ENCODE results near the gene PCLO.

Gene PCLO

DNA sequence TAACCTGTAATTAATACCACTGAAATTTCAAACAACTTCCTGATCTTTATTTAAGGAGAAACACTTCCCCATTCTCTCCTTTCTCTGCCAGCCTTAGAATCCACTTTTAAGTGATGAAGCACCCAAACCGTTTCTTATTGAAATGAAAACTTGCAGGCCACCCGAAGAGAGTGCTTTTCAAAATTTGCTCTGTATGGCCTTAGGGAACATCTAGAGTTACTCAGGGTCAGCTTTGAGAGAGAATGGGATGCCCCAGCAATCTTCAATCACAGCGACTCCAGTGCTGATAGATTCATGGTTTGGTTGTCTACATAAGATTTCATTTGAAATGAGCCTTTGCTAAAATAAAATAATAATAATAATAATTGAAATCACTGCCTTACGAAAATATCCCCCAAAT, 323.1 kb downstream of the PCLO start:
- DNase-seq (ENCODE audit: low read depth in 3 of 3, low spot score in 1 of 3): no peak

DNA sequence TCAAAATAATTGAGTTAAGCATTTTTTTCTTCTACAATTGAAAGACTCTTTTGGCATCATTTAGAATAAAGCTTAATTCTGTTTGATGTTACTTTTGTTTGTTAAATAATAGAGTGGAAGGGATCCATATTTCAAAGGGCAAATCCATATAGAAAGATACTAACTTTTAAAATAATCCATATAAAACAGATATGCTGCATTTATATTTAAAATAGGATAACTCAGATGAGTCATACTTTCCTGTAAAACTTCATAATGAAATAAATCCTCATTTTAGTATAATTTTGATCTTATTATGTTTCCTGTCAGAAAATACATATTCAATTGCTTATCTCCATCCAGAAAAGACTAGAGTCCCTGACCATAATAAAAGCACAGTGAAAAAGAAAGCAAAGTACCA, 323.6 kb downstream of the PCLO start:
- no peak for DNase-seq (ENCODE audit: low read depth in 3 of 3, low spot score in 1 of 3)

DNA sequence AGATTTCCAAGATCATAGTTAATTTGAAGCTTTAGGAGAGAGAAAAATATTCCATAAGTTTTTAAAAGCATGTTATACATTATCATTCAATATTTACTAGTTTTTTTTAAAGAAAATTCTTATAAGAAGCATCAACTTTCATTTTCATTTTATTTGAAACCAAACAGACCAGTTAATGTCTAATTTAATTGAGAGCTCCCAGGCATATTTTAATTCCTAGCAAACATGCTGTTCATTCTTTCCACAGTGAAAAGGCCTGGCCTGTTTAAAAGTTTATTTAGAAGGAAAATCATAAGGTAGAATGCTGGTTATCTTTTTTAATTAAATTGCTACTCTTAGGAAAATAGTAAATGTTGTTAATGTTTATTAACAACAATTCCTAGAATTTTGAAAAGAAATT, 324.4 kb downstream of the PCLO start:
- no peak for DNase-seq (ENCODE audit: low read depth in 3 of 3, low spot score in 1 of 3)

DNA sequence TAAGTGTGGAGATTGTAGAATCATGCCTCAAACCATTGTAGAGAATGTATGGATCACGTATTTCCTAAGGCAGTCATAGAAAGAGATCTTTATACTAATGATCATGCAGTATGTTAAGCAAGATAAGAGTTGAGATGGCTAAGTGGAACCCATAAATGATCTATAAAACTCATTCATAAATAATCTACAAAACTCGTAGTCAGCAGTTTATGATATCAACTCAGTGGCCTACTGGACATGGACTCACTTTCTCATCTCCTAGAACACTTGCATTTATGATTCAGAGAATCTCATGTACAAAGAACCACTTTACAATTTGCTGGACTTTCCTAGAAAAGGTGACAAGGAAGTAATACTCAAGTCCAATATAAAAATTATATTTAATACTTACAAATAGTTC, 339.6 kb downstream of the PCLO start:
- DNase-seq (ENCODE audit: low read depth in 3 of 3, low spot score in 1 of 3): no peak

DNA sequence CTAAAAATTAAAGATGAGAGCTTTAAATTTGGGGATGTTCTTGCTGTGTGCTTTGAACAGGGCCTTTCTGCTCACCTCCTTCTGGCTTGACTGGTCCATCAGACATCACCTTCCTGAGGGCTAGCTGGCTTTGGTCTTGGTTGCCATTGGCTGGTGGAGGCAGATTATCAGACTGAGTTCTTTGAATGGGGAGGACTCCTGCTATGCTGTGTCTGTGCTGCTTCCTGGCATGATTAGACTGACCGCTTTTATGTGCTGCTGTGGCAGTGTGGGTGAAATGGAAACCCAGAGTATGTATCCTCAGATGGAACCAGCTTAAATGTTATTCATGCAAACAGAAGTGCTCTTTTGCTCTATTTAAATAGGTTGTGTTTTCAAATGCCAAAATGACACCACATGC, 341.6 kb downstream of the PCLO start:
- DNase-seq (ENCODE audit: low read depth in 3 of 3, low spot score in 1 of 3): no peak

DNA sequence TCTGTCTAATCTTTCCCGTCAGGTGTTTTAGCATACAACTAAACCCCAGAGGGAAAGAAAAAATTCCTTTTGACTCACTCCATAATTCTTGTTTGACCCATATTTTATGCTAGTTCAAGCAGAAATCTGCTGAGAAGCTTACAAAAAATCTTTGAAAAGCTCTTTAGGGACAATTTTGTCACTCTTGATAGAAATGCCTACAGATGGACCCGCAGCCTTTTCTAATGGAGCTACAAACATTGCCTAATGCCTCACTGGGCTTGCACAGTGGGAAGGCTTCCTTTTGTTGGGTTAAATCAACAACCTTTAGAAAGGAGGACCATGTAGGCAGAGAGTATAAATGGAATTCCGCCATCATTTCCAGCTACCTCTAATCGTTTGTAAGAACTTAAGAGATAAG, 344.5 kb downstream of the PCLO start:
- no peak for DNase-seq (ENCODE audit: low read depth in 3 of 3, low spot score in 1 of 3)

DNA sequence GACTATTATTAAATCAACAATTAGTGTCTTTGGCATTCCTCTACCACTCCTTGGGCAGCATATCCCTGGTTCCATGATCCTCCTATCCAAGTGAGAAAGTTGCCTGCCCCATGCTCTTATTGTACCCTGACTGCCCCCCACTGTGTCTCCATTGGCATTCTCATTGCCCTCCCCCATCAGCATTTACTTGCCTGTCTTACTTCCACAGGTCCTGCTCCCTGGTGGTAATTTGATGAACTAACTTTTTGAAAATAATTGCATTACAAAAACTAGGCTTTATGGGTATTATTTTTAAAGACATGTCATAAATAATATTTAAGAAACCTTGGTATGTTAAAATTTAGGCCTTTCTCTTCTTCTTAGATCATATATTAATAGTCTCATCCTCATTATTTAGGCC, 346.4 kb downstream of the PCLO start:
- no peak for DNase-seq (ENCODE audit: low read depth in 3 of 3, low spot score in 1 of 3)

DNA sequence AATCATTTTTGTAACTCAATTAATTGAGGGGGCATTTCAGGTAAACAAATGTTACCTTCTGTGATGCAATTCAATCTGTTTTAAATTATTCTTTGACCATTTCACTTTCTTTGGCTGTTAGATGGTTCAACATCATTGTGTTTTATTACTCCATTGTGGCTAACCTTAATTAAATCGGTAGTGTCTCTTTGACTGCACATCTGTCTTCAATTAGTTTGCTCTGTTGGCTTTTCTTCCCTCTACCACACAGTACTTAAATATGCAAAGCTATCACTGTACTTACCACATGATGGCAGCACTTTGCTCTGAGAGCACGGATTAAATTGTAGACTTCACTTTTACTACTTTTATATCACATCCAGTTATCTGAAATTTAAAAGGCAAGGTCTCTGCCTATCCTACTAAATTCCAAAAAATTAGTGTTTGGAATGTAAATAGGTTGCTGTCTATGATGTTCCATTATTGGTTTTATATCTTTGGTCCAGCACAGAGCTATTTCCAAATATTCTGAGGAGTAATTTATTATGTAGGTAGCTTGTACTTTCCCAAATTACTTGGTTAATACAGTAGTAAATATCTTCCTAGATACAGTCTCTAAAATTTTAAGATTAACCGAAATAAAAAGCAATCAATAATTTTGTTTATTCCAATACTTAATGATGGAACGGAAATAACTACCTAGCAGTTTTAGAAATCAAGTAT, 352.0 kb downstream of the PCLO start:
- no peak for DNase-seq (ENCODE audit: low read depth in 3 of 3, low spot score in 1 of 3)

DNA sequence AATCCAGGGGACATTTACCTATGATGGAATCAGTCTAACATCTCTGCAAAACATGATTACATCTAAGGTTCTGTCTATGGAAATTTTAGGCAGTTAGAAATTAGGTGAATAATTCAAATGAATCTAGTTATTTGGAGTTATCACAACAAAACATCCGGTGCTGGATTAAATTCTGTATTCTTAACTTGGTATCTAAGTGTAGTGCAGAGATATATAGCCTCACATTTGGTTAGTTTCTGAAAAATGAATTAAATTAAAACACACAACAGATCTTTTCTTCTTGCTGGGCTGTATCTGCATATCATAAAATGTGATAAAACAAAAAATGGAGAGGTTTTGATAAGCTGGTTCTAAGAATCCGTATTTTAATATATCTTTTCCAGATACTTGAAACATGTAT, 354.1 kb downstream of the PCLO start:
- DNase-seq (ENCODE audit: low read depth in 3 of 3, low spot score in 1 of 3): no peak

DNA sequence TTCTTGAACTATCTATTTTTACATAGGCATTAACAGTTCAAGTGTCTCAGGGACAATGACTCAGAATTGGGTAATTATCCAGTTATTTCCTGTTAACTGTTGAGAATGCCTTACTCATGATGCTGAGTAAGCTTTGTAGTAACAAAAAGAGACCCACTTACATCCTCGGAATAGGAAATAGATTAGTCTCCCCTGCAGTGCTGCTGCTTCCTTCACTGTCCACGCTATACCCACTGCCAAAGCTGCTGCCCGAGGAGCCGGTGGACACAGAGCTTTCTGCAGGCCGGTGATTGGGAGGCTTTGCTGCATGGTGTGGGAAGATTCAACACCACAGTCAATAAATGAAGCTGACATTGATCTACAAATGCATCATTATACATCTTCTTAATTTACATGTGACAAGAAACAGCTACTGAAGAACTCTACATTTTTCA, 357.1 kb downstream of the PCLO start:
- no peak for DNase-seq (ENCODE audit: low read depth in 3 of 3, low spot score in 1 of 3)

DNA sequence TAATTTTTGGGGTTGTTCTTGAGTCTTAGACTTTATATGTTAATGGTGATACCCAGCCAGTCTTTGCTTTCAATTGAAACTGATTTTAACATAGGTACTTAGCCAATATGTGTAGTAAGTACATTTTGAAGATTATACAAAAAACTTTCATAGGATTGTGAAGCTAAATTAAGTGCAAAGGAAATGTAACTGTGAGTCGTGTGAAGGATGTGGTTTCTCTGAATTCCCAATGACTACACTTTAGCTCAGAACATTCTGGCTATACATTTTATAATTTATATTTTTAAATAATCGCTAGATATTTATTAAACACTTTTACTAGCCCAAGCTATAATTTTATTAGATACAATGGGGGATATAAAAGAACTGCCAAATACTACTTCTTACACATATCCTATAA, 359.3 kb downstream of the PCLO start:
- DNase-seq (ENCODE audit: low read depth in 3 of 3, low spot score in 1 of 3): no peak

DNA sequence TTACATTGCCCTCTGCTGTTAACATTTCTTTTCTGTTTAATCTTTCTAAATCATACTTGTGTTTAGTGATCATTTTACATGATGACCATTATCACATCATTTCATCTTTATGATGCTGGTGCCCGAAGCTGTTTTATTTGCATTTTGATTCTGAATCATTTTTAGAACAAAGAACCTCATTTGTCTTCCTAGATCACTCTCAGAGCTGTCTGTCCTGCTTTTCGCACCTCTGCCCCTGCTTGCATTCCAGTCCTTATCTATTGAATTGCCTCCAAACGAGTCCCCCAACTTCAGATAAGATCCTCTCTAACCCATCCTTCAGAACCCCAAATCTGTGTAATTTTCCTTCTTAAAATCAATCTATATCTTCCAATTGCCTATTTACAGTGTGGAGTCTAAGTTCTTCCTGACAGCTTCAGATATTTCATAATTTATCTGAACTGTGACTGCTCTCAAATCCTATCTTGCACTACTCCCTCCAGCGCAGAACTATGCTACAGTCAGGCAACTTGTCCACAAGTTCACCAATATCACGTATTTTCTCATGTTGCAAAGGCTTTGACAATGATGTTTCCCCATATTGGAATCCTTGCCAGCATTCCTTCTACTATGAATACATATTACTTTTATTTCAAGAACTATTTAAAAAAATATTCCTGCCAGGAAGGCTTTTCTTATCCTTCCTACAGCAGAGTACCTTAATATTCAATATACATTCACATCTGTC, 372.6 kb downstream of the PCLO start:
- DNase-seq (ENCODE audit: low read depth in 3 of 3, low spot score in 1 of 3): no peak

DNA sequence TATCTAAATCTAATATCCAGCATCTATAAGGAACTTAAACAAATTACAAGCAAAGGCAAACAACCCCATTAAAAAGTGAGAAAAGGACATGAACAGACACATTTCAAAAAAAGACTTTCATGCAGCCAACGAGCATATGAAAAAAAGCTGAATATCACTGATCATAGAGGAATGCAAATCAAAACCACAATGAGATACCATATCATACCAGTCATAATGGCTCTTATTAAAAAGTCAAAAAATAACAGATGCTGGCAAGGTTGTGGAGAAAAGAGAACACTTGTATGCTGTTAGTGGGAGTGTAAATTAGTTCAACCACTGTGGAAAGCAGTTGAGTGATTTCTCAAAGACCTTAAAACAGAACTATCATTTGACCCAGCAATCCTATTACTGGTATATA, 384.7 kb downstream of the PCLO start:
- no peak for DNase-seq (ENCODE audit: low read depth in 3 of 3, low spot score in 1 of 3)

DNA sequence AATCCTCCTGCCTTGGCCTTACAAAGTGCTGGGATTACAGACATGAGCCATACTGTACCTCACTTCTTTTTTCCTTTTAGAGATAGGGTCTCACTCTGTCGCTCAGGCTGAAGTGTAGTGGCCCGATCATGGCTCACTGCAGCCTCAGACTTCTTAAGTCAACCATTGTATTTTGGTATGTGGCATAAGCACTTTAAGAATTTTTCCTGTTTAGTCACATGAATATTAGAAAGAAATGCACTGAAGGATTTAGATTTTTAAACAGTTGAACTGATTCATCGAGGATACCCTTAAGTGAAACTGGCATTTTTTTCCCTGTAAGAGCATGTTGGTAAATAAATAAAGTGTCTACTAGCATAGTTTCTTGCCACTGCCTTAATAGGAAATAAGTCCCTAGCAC, 399.8 kb downstream of the PCLO start:
- no peak for DNase-seq (ENCODE audit: low read depth in 3 of 3, low spot score in 1 of 3)

DNA sequence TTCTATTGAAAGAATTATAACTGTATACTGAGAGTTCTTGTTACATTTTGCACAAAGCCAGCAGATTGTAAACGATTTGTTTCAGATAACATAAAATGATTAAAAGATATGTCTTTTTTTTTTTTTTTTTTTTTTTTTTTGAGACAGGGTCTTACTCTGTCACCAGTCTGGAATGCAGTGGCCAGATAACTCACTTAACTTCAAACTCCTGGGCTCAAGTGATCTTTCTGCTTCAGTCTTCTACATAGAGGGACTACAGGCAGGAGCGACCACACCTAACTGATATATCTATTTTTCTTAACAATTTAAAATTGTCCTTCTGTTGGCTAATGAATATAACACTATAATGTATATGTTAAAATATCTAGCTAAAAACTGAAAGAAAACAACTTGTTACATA, 401.9 kb downstream of the PCLO start:
- DNase-seq (ENCODE audit: low read depth in 3 of 3, low spot score in 1 of 3): no peak

DNA sequence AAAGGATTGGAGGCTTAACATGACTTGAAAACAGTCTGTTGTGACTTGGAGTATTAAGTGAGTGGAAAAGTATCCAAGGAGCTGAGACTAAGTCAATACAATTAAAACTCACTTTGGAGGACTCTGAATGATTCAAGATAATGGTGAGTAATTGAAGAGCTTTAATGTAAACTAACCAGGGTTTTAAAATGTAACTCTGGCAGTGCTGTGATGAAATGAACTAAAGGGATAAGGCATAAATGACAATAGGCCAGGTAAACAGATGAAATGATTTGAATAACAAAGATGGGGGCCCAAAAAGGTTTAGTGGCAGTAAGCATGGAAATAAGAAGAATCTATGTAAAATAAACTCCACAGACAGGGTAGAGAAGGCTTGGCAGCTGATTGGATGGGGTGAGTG, 402.6 kb downstream of the PCLO start:
- no peak for DNase-seq (ENCODE audit: low read depth in 3 of 3, low spot score in 1 of 3)

DNA sequence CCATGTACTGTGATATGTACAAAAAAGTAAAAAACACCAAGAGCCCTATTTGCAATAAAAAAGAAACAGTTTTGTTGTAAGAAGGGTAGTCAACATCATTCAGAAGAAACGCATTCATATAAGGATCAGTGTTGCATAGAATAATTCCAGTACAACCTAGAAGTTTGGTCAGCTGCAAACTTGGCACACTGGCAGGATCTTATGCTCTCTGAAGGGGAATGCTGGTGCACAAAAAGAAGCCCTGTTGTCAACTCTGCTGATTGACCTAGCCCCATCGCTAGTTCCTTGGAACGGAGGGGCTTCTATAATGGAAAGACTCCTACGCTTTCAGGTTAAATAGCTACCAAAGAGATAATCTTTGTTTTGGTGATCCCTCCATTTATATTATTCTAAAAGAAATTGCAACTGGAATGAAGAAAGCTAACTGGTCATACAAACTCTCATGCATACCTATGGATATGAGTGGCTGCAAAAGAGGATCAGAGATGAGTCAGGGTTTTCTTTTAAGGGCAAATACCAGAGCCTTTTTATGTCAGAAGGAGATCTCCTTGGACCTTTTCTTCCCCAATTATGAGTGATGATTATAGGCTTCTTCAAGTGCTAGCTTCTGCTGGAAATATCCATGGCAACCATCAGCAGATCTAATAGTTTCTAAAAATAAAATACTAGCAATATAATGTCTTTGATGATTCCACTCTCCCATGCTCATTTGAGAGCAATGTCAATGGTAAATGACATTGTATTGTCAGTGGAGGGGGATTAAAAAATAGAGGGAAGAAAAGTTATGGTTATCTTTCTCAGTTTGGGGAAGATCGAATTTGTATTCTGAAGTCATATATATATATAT, 406.8 kb downstream of the PCLO start:
- no peak for DNase-seq (ENCODE audit: low read depth in 3 of 3, low spot score in 1 of 3)

DNA sequence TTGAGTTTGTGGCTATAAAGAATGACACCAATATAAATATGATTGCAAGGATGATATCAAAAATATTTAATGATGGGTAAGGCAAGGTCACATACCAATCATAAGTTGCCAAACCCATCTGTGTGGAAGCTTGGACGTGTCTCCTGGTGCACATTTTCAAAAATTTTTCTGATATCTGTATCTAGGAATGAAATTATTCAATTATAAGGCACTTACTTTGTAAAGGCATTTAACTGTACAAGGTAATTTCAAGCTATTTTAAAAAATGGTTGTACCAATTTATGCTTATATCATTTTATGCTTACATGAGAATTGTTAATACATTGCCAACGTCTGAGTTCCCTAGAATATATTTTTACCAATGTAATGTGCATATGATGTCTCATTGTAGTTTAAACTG, 412.7 kb downstream of the PCLO start:
- no peak for DNase-seq (ENCODE audit: low read depth in 3 of 3, low spot score in 1 of 3)

DNA sequence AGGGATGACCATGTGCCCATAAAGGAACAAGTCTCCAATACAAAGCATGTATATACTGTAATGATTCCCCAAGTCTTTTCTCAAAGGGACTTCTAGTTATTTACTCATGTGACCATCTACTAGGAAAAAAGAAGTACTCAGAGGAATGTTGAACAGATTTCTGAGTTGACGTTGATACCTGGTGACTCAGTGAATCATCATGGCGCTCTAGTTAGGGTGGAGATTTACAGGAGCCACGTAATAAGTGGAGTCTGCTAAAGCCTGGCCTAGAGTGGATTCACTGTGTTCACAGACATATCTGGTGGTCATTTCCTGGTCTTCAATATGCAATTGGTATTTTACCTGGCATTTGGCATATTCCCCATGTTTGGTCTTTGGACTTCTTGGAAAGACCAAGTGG, 416.9 kb downstream of the PCLO start:
- DNase-seq (ENCODE audit: low read depth in 3 of 3, low spot score in 1 of 3): no peak

DNA sequence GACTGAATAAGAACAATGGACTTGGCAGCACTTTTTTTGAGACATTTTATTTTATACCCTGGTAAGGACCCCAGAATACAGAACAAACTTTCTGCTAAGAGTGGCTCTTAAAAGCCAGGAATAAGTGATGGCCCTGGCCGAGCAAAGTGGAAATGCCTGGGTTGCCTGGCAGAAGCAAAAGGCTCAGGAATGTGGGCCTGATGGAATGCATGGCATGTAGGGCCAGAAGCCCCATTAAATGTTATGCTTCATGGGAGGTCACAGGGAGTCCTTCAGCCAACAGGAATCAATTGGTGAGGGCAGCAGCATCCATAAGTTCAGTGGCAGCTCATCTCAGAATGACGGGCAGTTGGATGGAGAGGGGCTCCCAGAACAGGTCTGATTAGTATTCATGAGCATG, 417.6 kb downstream of the PCLO start:
- DNase-seq (ENCODE audit: low read depth in 3 of 3, low spot score in 1 of 3): no peak

DNA sequence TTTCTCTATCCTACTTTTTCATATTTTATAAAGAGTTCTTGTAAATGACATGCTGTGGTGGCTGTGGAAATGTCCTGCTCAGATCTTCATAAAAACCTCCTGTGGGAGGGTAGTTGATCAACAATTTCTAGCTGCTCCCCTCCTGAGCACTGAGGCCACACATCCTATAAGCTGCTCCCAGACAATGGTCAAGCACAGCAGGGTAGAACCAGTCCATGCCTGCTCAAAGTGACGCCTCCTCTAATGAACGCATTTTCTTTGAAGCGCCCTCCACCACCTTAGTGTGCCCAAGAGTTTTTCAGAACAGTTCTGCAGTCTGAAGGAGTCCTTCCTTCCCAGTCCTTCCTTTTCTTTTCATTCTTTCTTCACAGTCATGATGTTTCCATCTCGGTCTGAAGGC, 420.5 kb downstream of the PCLO start:
- DNase-seq (ENCODE audit: low read depth in 3 of 3, low spot score in 1 of 3): no peak

DNA sequence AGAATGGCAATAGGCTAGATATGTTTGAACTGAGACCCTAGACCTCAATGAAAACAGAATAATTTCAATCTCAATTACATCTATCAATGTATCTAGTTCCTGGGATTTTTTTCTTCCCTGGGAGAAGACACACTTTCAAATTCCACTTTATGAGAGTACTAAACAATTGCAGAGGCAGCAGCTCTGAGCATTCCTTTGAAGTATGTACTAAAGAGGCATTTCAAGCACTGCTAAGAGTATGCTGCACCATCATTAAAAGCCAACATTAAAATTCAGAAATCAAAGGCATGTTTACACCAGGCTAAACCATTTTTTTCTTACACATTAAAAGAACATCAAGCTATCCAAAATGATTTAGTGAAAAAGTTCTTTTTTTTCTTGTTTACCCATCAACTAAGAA, 421.2 kb downstream of the PCLO start:
- DNase-seq (ENCODE audit: low read depth in 3 of 3, low spot score in 1 of 3): no peak

Data from stimulated activated CD4-positive, alpha-beta T cell treated with anti-CD3 and anti-CD28 coated beads, TNF-alpha, amount 100 ng/mL, for 1 hour (primary cell).